Lower lobe of right lung (tissue), 2 donors: ENCODE results near the gene EARS2. TPM values are rescaled to one million over a fixed set of nuclear protein-coding genes. Genes with fewer than 3 reads are reported as not detected.

ENCODE experiments used
- ATAC-seq, 2 donors: fragments of 200-7000 bp; cut with Tn5 transposase; one replicate each; pipeline ENCODE4 v1.9.1; 2020 to 2022; ENCODE audit warnings: mild to moderate bottlenecking in 2 of 2, moderate library complexity in 2 of 2
- DNase-seq: peaks from one replicate; pipeline ENCODE4 v3.0.0-alpha.2; 2020
- H3K27ac ChIP-seq: fragments of 200-600 bp; one replicate; pipeline ENCODE4 v1.8.0; 2022
- H3K27me3 ChIP-seq: fragments of 200-600 bp; one replicate; pipeline ENCODE4 v1.8.0; 2022; ENCODE audit warnings: low read depth
- H3K36me3 ChIP-seq: fragments of 200-600 bp; one replicate; pipeline ENCODE4 v1.8.0; 2022; ENCODE audit warnings: mild to moderate bottlenecking
- H3K4me1 ChIP-seq: fragments of 200-600 bp; one replicate; pipeline ENCODE4 v1.8.0; 2022
- H3K4me3 ChIP-seq: fragments of 200-600 bp; one replicate; pipeline ENCODE4 v1.8.0; 2022; ENCODE audit warnings: mild to moderate bottlenecking
- H3K9me3 ChIP-seq: fragments of 200-600 bp; one replicate; pipeline ENCODE4 v1.8.0; 2022
- CTCF ChIP-seq: fragments of 200-600 bp; IDR thresholded peaks from one replicate; pipeline ENCODE4 v1.8.0; 2022; ENCODE audit warnings: antibody characterized with exemption, mild to moderate bottlenecking
- intact Hi-C: fragments of 100-400 bp; cut with DNase I; formaldehyde crosslinking; loops from one replicate; pipeline ENCODE4 v1.11.0; 2022
- total RNA-seq: library from RNA; stranded (reverse); fragmentation: NEBNext Ultra II Directional; extraction: Animal tissue kit (Norgen Biotek cat#: 25700); gene quantifications from one replicate; pipeline ENCODE4 v1.2.1, GENCODE V29; 2021
- donor health status: DM: no; HTN: yes; CAD: no; lungs with severe emphysema.

EARS2 gene
- total RNA-seq, 1 donor from 2014 or later: 19.5 TPM

GRCh38 chr16:23499801-23500200, 57.3 kb downstream of the EARS2 start:
- intact Hi-C loops: no loop called here
- Histone ChIP-seq H3K27me3 (no peaks in the 10 kb centered on the region), H3K36me3 (peaks cover 17% of the 10 kb centered on the region), H3K4me3 (no peak overlapping the region), H3K4me1 (peaks cover 90% of the 10 kb centered on the region), H3K27ac (peak overlapping the region; percentile 46), H3K9me3 (no peaks in the 10 kb centered on the region)
- TF ChIP-seq CTCF: no peak
- DNase-seq (no peak), ATAC-seq (no peak)

GRCh38 chr16:23498863-23499262, 58.3 kb downstream of the EARS2 start:
- Histone ChIP-seq H3K27ac (no peak overlapping the region), H3K9me3 (no peaks in the 10 kb centered on the region), H3K27me3 (no peaks in the 10 kb centered on the region), H3K36me3 (peaks cover 26% of the 10 kb centered on the region), H3K4me3 (no peak overlapping the region), H3K4me1 (peaks cover 86% of the 10 kb centered on the region)
- ATAC-seq (no peak), DNase-seq (no peak)
- TF ChIP-seq CTCF: no peak
- intact Hi-C loops: no loop called here

GRCh38 chr16:23497543-23497868, 59.6 kb downstream of the EARS2 start:
- H3K27me3 ChIP-seq: no peaks in the 10 kb centered on the region
- peaks cover 40% of the 10 kb centered on the region for H3K36me3 ChIP-seq
- H3K4me3 ChIP-seq: no peak overlapping the region
- intact Hi-C loops: no loop called here
- H3K9me3 ChIP-seq: no peaks in the 10 kb centered on the region
- ATAC-seq: no peak
- H3K4me1 ChIP-seq: peaks cover 85% of the 10 kb centered on the region
- no peak for TF ChIP-seq CTCF
- no peak for DNase-seq
- peak overlapping the region; percentile 80 for H3K27ac ChIP-seq

- Histone ChIP-seq H3K4me3 (no peak overlapping the region), H3K9me3 (no peaks in the 10 kb centered on the region), H3K36me3 (peaks cover 45% of the 10 kb centered on the region), H3K4me1 (peaks cover 85% of the 10 kb centered on the region), H3K27ac (peak overlapping the region; percentile 80), H3K27me3 (no peaks in the 10 kb centered on the region)
- DNase-seq (no peak), ATAC-seq (peak; percentile 77 to 88)
- intact Hi-C loops: no loop called here
- TF ChIP-seq CTCF: no peak
Observed at GRCh38 chr16:23496821-23497542, 60.2 kb downstream of the EARS2 start.

- no peak overlapping the region for H3K27ac ChIP-seq
- H3K9me3 ChIP-seq: no peaks in the 10 kb centered on the region
- H3K36me3 ChIP-seq: peaks cover 57% of the 10 kb centered on the region
- H3K4me3 ChIP-seq: no peak overlapping the region
- peaks cover 83% of the 10 kb centered on the region for H3K4me1 ChIP-seq
- ATAC-seq (no peak), DNase-seq (no peak)
- H3K27me3 ChIP-seq: no peaks in the 10 kb centered on the region
- intact Hi-C loops: no loop called here
- TF ChIP-seq CTCF: no peak
Observed at GRCh38 chr16:23495671-23496070, 61.5 kb downstream of the EARS2 start.
